ENCODE measurements around the gene KRTAP19-8.

Gene KRTAP19-8

GRCh38 chr21:31012133-31013089 is 25.9 kb downstream of the KRTAP19-8 start:
- DNase-seq (ENCODE audit: low read depth): no peak

GRCh38 chr21:31011412-31011811 is 26.9 kb downstream of the KRTAP19-8 start:
- DNase-seq (ENCODE audit: low read depth): no peak

- DNase-seq (ENCODE audit: low read depth): no peak
These were observed 29.9 kb downstream of the KRTAP19-8 start for GRCh38 chr21:31008355-31008754.

GRCh38 chr21:31005019-31005418 is 33.3 kb downstream of the KRTAP19-8 start:
- DNase-seq (ENCODE audit: low read depth): no peak

GRCh38 chr21:31003471-31003870 is 34.8 kb downstream of the KRTAP19-8 start:
- no peak for DNase-seq (ENCODE audit: low read depth)

- DNase-seq (ENCODE audit: low read depth): no peak
These were observed 40.7 kb downstream of the KRTAP19-8 start for GRCh38 chr21:30997541-30997940.

GRCh38 chr21:30996728-30997127 is 41.5 kb downstream of the KRTAP19-8 start:
- DNase-seq (ENCODE audit: low read depth): no peak

GRCh38 chr21:30994932-30995331 is 43.3 kb downstream of the KRTAP19-8 start:
- DNase-seq (ENCODE audit: low read depth): no peak

- no peak for DNase-seq (ENCODE audit: low read depth)
These were observed 47.6 kb downstream of the KRTAP19-8 start for GRCh38 chr21:30990514-30991262.

GRCh38 chr21:30988706-30989105 is 49.6 kb downstream of the KRTAP19-8 start:
- DNase-seq (ENCODE audit: low read depth): no peak
